Measurements from ENCODE around the gene RTN1. TPM values are rescaled to one million over a fixed set of nuclear protein-coding genes. Genes with fewer than 3 reads are reported as not detected.

The RTN1 gene
- total RNA-seq, 1 donor, result 0.43 TPM

DNA sequence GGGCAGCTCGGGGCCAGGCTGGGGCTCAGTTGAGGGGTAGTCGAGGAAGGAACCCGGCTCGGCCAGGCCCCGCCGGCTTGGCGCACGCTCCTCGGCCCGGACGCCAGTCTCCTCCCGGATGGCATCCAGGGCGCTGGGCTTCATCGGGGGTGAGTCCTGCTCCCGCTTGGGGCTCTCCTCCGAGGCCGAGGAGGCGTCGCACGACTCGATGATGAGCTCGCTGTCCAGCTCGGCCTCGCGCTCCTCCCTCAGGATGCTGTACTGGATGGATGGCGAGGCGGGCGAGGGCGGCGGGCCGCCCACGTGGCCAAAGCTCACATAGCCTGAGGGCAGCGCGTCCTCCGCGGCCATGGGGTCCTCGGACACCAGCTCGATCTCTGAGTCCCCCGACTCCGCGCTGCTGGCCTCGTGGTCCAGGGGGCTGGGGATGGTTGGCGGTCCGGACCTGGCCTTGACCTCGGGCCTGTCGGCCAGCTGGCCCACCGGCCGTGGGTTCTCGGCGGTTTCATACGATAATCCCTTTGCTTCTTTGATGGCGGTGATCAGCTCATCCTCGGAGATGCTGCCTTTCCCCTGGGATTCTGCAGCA lies 143.4 kb downstream of the RTN1 start:
- TF ChIP-seq, protein P1, sequence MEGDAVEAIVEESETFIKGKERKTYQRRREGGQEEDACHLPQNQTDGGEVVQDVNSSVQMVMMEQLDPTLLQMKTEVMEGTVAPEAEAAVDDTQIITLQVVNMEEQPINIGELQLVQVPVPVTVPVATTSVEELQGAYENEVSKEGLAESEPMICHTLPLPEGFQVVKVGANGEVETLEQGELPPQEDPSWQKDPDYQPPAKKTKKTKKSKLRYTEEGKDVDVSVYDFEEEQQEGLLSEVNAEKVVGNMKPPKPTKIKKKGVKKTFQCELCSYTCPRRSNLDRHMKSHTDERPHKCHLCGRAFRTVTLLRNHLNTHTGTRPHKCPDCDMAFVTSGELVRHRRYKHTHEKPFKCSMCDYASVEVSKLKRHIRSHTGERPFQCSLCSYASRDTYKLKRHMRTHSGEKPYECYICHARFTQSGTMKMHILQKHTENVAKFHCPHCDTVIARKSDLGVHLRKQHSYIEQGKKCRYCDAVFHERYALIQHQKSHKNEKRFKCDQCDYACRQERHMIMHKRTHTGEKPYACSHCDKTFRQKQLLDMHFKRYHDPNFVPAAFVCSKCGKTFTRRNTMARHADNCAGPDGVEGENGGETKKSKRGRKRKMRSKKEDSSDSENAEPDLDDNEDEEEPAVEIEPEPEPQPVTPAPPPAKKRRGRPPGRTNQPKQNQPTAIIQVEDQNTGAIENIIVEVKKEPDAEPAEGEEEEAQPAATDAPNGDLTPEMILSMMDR (IDR thresholded peaks at IDR 0.05; ENCODE audit: insufficient read depth, low read depth, low read length), result no peak
- DNase-seq (ENCODE audit: low read depth), result no peak
- no peak overlapping the region for H3K4me3 ChIP-seq (ENCODE audit: low read depth, low read length)

- DNase-seq (ENCODE audit: low read depth), result no peak
- TF ChIP-seq, protein P1 (IDR thresholded peaks at IDR 0.05; ENCODE audit: insufficient read depth, low read depth, low read length), result no peak
- H3K4me3 ChIP-seq (ENCODE audit: low read depth, low read length), result no peak overlapping the region
Measured at GRCh38 chr14:59711080-59711479, 159.5 kb downstream of the RTN1 start.

DNA sequence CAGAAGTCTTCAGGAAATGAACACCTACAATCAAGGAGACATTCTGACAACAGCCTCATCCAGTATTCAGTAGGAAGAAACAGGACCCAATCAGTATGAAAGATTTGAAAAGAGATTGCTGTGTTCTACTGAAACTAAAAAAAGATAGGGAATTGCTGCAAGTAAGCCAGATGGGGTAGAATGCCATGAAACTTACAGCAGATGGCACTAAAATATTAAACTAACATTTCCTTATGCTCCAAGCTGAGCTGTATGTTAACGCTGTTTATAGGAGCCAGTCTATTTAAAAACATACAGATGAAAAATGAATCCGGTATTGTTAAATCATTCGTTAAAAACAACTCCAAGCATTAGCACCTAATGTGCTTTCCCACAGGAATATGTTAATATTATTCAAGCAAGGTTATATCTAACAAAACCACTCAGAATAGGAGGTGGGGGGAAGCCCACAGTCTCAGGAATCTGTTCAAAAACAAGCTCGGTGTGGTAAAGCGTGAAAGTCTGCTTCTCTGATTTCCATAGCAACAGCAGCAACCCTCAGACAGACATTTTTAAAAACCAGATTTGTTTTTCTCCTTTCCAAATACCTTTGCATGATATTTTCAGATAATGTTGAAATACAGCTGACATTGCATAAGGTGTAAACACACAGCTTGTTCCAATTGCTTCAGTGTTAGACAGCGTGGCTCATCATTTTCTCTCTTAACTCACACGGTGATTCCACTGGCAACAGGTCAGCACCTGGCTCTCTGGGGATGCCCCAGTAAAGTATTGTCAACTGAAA lies 162.6 kb downstream of the RTN1 start:
- TF ChIP-seq, protein P1 (IDR thresholded peaks at IDR 0.05; ENCODE audit: insufficient read depth, low read depth, low read length), result no peak
- DNase-seq (ENCODE audit: low read depth), result no peak
- no peak overlapping the region for H3K4me3 ChIP-seq (ENCODE audit: low read depth, low read length)

GRCh38 chr14:59705866-59706265 lies 164.7 kb downstream of the RTN1 start:
- no peak overlapping the region for H3K4me3 ChIP-seq (ENCODE audit: low read depth, low read length)
- TF ChIP-seq, protein P1 (IDR thresholded peaks at IDR 0.05; ENCODE audit: insufficient read depth, low read depth, low read length), result no peak
- no peak for DNase-seq (ENCODE audit: low read depth)

DNA sequence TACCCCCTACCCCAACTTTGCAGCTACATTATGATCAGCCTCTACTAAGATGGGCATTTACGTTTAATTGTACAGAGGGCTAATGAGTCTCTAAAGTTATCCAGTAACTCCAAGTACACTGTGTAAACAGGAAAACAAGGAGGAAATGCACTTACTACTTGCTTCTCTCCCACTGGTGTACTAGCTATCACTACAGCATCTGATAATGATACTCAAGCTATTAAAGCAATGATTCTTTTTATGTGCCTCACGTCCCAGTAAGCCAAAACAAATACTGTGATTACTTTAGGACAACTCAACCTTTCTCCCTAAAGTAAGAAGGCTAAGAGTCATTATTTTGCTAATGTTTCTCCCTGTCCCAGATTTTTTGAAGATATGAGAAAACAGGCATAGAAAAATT lies 165.3 kb downstream of the RTN1 start:
- H3K4me3 ChIP-seq (ENCODE audit: low read depth, low read length), result no peak overlapping the region
- TF ChIP-seq, protein P1 (IDR thresholded peaks at IDR 0.05; ENCODE audit: insufficient read depth, low read depth, low read length), result no peak
- DNase-seq (ENCODE audit: low read depth), result no peak

DNA sequence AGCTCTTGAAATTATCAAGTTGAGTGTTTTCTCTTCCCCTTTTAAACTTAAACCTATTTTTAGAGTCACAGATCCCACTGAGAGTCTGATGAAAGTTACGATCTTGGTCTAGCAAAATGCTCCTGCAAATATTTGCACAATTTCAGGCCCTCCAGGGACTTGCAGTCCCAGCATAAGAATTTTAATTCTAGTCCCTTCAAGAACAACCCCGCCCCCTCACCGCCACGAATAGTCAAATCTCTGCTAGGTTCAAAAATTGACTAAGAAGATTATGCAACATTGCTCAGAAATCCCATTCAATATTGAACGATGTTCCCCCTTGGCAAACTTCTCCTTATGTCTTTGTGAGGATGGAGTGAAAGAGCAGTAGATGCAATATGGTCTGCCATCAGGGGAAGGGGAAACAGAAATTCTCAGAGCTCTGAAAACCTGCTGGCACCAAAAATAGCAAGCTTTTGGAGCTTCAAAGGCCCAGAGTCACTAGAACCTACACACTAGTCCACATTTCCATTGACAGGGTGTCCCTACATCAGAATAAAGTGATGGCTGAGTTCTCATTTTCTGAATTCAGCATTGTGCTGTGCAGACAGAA lies 166.4 kb downstream of the RTN1 start:
- TF ChIP-seq, protein P1 (IDR thresholded peaks at IDR 0.05; ENCODE audit: insufficient read depth, low read depth, low read length), result no peak
- DNase-seq (ENCODE audit: low read depth), result no peak
- H3K4me3 ChIP-seq (ENCODE audit: low read depth, low read length), result no peak overlapping the region
